ENCODE data around the gene SREBF2.

- no peak for TF ChIP-seq CTCF (IDR thresholded peaks at IDR 0.05; ENCODE audit: low read length)
- TF ChIP-seq EZH2 (IDR thresholded peaks at IDR 0.05; ENCODE audit: borderline replicate concordance, low read length) = no peak
These were observed 60.9 kb downstream of the SREBF2 start for GRCh38 chr22:41893591-41894375.
